ENCODE measurements around the gene DMGDH.

DMGDH gene

GRCh38 chr5:79020861-79021561 is 48.5 kb downstream of the DMGDH start:
- H3K23ac ChIP-seq (ENCODE audit: low read length): no peak overlapping the region
- peak; percentile 72 for DNase-seq
- H3K18ac ChIP-seq (ENCODE audit: low read length): no peak overlapping the region
- no peaks in the 10 kb centered on the region for H3K79me1 ChIP-seq (ENCODE audit: low read length)
- no peak overlapping the region for H3K4me3 ChIP-seq (ENCODE audit: low read length)
- H3K27ac ChIP-seq (ENCODE audit: low read depth, low read length): no peak overlapping the region
- H3K36me3 ChIP-seq (ENCODE audit: control insufficient read depth, insufficient read depth, low read length): no peaks in the 10 kb centered on the region
- WGBS (ENCODE audit: extremely low coverage, insufficient coverage, low lambda C conversion rate): no CpG with 5 or more reads among the region's 14 CpGs
- H3K79me2 ChIP-seq (ENCODE audit: control insufficient read depth, insufficient read depth, low read length): no peaks in the 10 kb centered on the region
- H3K27me3 ChIP-seq (ENCODE audit: insufficient read depth, low read length, poor library complexity): no peaks in the 10 kb centered on the region
- no peaks in the 10 kb centered on the region for H3K4me1 ChIP-seq (ENCODE audit: control insufficient read depth, low read depth, low read length)
- no peak overlapping the region for H3K9ac ChIP-seq (ENCODE audit: low read length)
- H3K56ac ChIP-seq (ENCODE audit: low read length): no peak overlapping the region
- H2BK15ac ChIP-seq (replicated peaks; ENCODE audit: low read depth): no peak overlapping the region
- no peak overlapping the region for H3K4ac ChIP-seq (ENCODE audit: low read depth, low read length)
- H3K4me2 ChIP-seq (ENCODE audit: low read length): no peak overlapping the region
- no peak overlapping the region for H4K8ac ChIP-seq (ENCODE audit: low read depth, low read length)
- H4K5ac ChIP-seq (ENCODE audit: low read length): no peak overlapping the region
- H2BK5ac ChIP-seq (ENCODE audit: low read length): no peak overlapping the region
- no peak overlapping the region for H2BK120ac ChIP-seq (ENCODE audit: low read depth, low read length)
- H2AK5ac ChIP-seq (ENCODE audit: low read length): no peak overlapping the region

GRCh38 chr5:79014631-79015030 is 54.8 kb downstream of the DMGDH start:
- no peak overlapping the region for H2AK5ac ChIP-seq (ENCODE audit: low read length)
- no peak overlapping the region for H2BK5ac ChIP-seq (ENCODE audit: low read length)
- H3K4me3 ChIP-seq (ENCODE audit: low read length): no peak overlapping the region
- H3K4me2 ChIP-seq (ENCODE audit: low read length): no peak overlapping the region
- no CpG with 5 or more reads among the region's 2 CpGs for WGBS (ENCODE audit: extremely low coverage, insufficient coverage, low lambda C conversion rate)
- no peak overlapping the region for H3K27ac ChIP-seq (ENCODE audit: low read depth, low read length)
- no peak overlapping the region for H4K8ac ChIP-seq (ENCODE audit: low read depth, low read length)
- no peaks in the 10 kb centered on the region for H3K4me1 ChIP-seq (ENCODE audit: control insufficient read depth, low read depth, low read length)
- no peaks in the 10 kb centered on the region for H3K79me2 ChIP-seq (ENCODE audit: control insufficient read depth, insufficient read depth, low read length)
- no peaks in the 10 kb centered on the region for H3K27me3 ChIP-seq (ENCODE audit: insufficient read depth, low read length, poor library complexity)
- H4K5ac ChIP-seq (ENCODE audit: low read length): no peak overlapping the region
- DNase-seq: no peak
- no peak overlapping the region for H2BK15ac ChIP-seq (replicated peaks; ENCODE audit: low read depth)
- H3K79me1 ChIP-seq (ENCODE audit: low read length): no peaks in the 10 kb centered on the region
- no peak overlapping the region for H2BK120ac ChIP-seq (ENCODE audit: low read depth, low read length)
- H3K36me3 ChIP-seq (ENCODE audit: control insufficient read depth, insufficient read depth, low read length): no peaks in the 10 kb centered on the region
- no peak overlapping the region for H3K9ac ChIP-seq (ENCODE audit: low read length)
- no peak overlapping the region for H3K4ac ChIP-seq (ENCODE audit: low read depth, low read length)
- no peak overlapping the region for H3K23ac ChIP-seq (ENCODE audit: low read length)
- H3K56ac ChIP-seq (ENCODE audit: low read length): no peak overlapping the region
- no peak overlapping the region for H3K18ac ChIP-seq (ENCODE audit: low read length)

- H2BK5ac ChIP-seq (ENCODE audit: low read length): no peak overlapping the region
- H2BK15ac ChIP-seq (replicated peaks; ENCODE audit: low read depth): no peak overlapping the region
- no peaks in the 10 kb centered on the region for H3K36me3 ChIP-seq (ENCODE audit: control insufficient read depth, insufficient read depth, low read length)
- no peak overlapping the region for H3K56ac ChIP-seq (ENCODE audit: low read length)
- H3K4ac ChIP-seq (ENCODE audit: low read depth, low read length): no peak overlapping the region
- DNase-seq: no peak
- no peak overlapping the region for H3K4me2 ChIP-seq (ENCODE audit: low read length)
- H4K8ac ChIP-seq (ENCODE audit: low read depth, low read length): no peak overlapping the region
- H3K79me1 ChIP-seq (ENCODE audit: low read length): no peaks in the 10 kb centered on the region
- no peak overlapping the region for H2BK120ac ChIP-seq (ENCODE audit: low read depth, low read length)
- H3K18ac ChIP-seq (ENCODE audit: low read length): no peak overlapping the region
- no peak overlapping the region for H3K23ac ChIP-seq (ENCODE audit: low read length)
- no peak overlapping the region for H4K5ac ChIP-seq (ENCODE audit: low read length)
- no peaks in the 10 kb centered on the region for H3K27me3 ChIP-seq (ENCODE audit: insufficient read depth, low read length, poor library complexity)
- no peak overlapping the region for H3K27ac ChIP-seq (ENCODE audit: low read depth, low read length)
- H3K9ac ChIP-seq (ENCODE audit: low read length): no peak overlapping the region
- H2AK5ac ChIP-seq (ENCODE audit: low read length): no peak overlapping the region
- no peak overlapping the region for H3K4me3 ChIP-seq (ENCODE audit: low read length)
- no peaks in the 10 kb centered on the region for H3K4me1 ChIP-seq (ENCODE audit: control insufficient read depth, low read depth, low read length)
- H3K79me2 ChIP-seq (ENCODE audit: control insufficient read depth, insufficient read depth, low read length): no peaks in the 10 kb centered on the region
Observed at GRCh38 chr5:79011869-79012268, 57.6 kb downstream of the DMGDH start.

GRCh38 chr5:79011219-79011836 is 58.1 kb downstream of the DMGDH start:
- H3K56ac ChIP-seq (ENCODE audit: low read length): no peak overlapping the region
- WGBS (ENCODE audit: extremely low coverage, insufficient coverage, low lambda C conversion rate): no CpG with 5 or more reads among the region's 1 CpG
- no peaks in the 10 kb centered on the region for H3K36me3 ChIP-seq (ENCODE audit: control insufficient read depth, insufficient read depth, low read length)
- H3K18ac ChIP-seq (ENCODE audit: low read length): no peak overlapping the region
- H3K79me2 ChIP-seq (ENCODE audit: control insufficient read depth, insufficient read depth, low read length): no peaks in the 10 kb centered on the region
- H2BK120ac ChIP-seq (ENCODE audit: low read depth, low read length): no peak overlapping the region
- H3K9ac ChIP-seq (ENCODE audit: low read length): no peak overlapping the region
- H4K8ac ChIP-seq (ENCODE audit: low read depth, low read length): no peak overlapping the region
- no peak overlapping the region for H3K4me3 ChIP-seq (ENCODE audit: low read length)
- no peak overlapping the region for H3K23ac ChIP-seq (ENCODE audit: low read length)
- H3K27ac ChIP-seq (ENCODE audit: low read depth, low read length): no peak overlapping the region
- peak; percentile 6 for DNase-seq
- no peak overlapping the region for H4K5ac ChIP-seq (ENCODE audit: low read length)
- no peak overlapping the region for H2BK15ac ChIP-seq (replicated peaks; ENCODE audit: low read depth)
- no peaks in the 10 kb centered on the region for H3K27me3 ChIP-seq (ENCODE audit: insufficient read depth, low read length, poor library complexity)
- H3K79me1 ChIP-seq (ENCODE audit: low read length): no peaks in the 10 kb centered on the region
- H3K4me2 ChIP-seq (ENCODE audit: low read length): no peak overlapping the region
- H3K4ac ChIP-seq (ENCODE audit: low read depth, low read length): no peak overlapping the region
- H3K4me1 ChIP-seq (ENCODE audit: control insufficient read depth, low read depth, low read length): no peaks in the 10 kb centered on the region
- H2AK5ac ChIP-seq (ENCODE audit: low read length): no peak overlapping the region
- H2BK5ac ChIP-seq (ENCODE audit: low read length): no peak overlapping the region

GRCh38 chr5:79008362-79008761 is 61.1 kb downstream of the DMGDH start:
- Histone ChIP-seq H2BK120ac (ENCODE audit: low read depth, low read length) (no peak overlapping the region), H4K8ac (ENCODE audit: low read depth, low read length) (no peak overlapping the region), H3K27ac (ENCODE audit: low read depth, low read length) (no peak overlapping the region), H2AK5ac (ENCODE audit: low read length) (no peak overlapping the region), H3K79me1 (ENCODE audit: low read length) (no peaks in the 10 kb centered on the region), H3K4ac (ENCODE audit: low read depth, low read length) (no peak overlapping the region), H3K56ac (ENCODE audit: low read length) (no peak overlapping the region), H3K36me3 (ENCODE audit: control insufficient read depth, insufficient read depth, low read length) (no peaks in the 10 kb centered on the region), H3K4me3 (ENCODE audit: low read length) (no peak overlapping the region), H3K79me2 (ENCODE audit: control insufficient read depth, insufficient read depth, low read length) (no peaks in the 10 kb centered on the region), H3K9ac (ENCODE audit: low read length) (no peak overlapping the region), H3K18ac (ENCODE audit: low read length) (no peak overlapping the region), H2BK5ac (ENCODE audit: low read length) (no peak overlapping the region), H2BK15ac (replicated peaks; ENCODE audit: low read depth) (no peak overlapping the region), H3K4me1 (ENCODE audit: control insufficient read depth, low read depth, low read length) (no peaks in the 10 kb centered on the region), H3K4me2 (ENCODE audit: low read length) (no peak overlapping the region), H4K5ac (ENCODE audit: low read length) (no peak overlapping the region), H3K23ac (ENCODE audit: low read length) (no peak overlapping the region), H3K27me3 (ENCODE audit: insufficient read depth, low read length, poor library complexity) (no peaks in the 10 kb centered on the region)
- DNase-seq: no peak
- no CpG with 5 or more reads among the region's 3 CpGs for WGBS (ENCODE audit: extremely low coverage, insufficient coverage, low lambda C conversion rate)

- Histone ChIP-seq H3K4me1 (ENCODE audit: control insufficient read depth, low read depth, low read length) (no peaks in the 10 kb centered on the region), H3K79me1 (ENCODE audit: low read length) (no peaks in the 10 kb centered on the region), H3K27ac (ENCODE audit: low read depth, low read length) (no peak overlapping the region), H2BK15ac (replicated peaks; ENCODE audit: low read depth) (no peak overlapping the region), H3K27me3 (ENCODE audit: insufficient read depth, low read length, poor library complexity) (no peaks in the 10 kb centered on the region), H3K18ac (ENCODE audit: low read length) (no peak overlapping the region), H2AK5ac (ENCODE audit: low read length) (no peak overlapping the region), H3K4me3 (ENCODE audit: low read length) (no peak overlapping the region), H2BK5ac (ENCODE audit: low read length) (no peak overlapping the region), H4K5ac (ENCODE audit: low read length) (no peak overlapping the region), H3K23ac (ENCODE audit: low read length) (no peak overlapping the region), H3K36me3 (ENCODE audit: control insufficient read depth, insufficient read depth, low read length) (no peaks in the 10 kb centered on the region), H2BK120ac (ENCODE audit: low read depth, low read length) (no peak overlapping the region), H3K79me2 (ENCODE audit: control insufficient read depth, insufficient read depth, low read length) (no peaks in the 10 kb centered on the region), H4K8ac (ENCODE audit: low read depth, low read length) (no peak overlapping the region), H3K4me2 (ENCODE audit: low read length) (no peak overlapping the region), H3K9ac (ENCODE audit: low read length) (no peak overlapping the region), H3K56ac (ENCODE audit: low read length) (no peak overlapping the region), H3K4ac (ENCODE audit: low read depth, low read length) (no peak overlapping the region)
- no peak for DNase-seq
- WGBS (ENCODE audit: extremely low coverage, insufficient coverage, low lambda C conversion rate): no CpG with 5 or more reads among the region's 3 CpGs
Observed at GRCh38 chr5:79007872-79008271, 61.6 kb downstream of the DMGDH start.

Measured in mesendoderm (in vitro differentiated cells).